Umbilical cord (tissue), 2 donors: ENCODE measurements around the gene WNT1. TPM values are rescaled to one million over a fixed set of nuclear protein-coding genes. Genes with fewer than 3 reads are reported as not detected.

Experiments
- DNase-seq: peaks from one replicate; pipeline ENCODE4 v3.0.0-alpha.2; 2015; ENCODE audit warnings: low spot score
- total RNA-seq: library from RNA; depleted of rRNA; stranded (reverse); fragments of >200 nt; gene quantifications from one replicate; pipeline ENCODE4 v1.2.3, GENCODE V29; 2014; ENCODE audit warnings: low replicate concordance; ENCODE audit not compliant: insufficient read depth

The WNT1 gene
- total RNA-seq, 1 donor from 2014 or later, result not detected

- no peak for DNase-seq
These were observed 16.8 kb upstream of the WNT1 start for GRCh38 chr12:48961331-48961730.

- no peak for DNase-seq
These were observed 16.3 kb upstream of the WNT1 start for GRCh38 chr12:48961801-48962200.

GRCh38 chr12:48965298-48965838, 12.8 kb upstream of the WNT1 start:
- DNase-seq, result no peak

GRCh38 chr12:48966177-48966895, 11.8 kb upstream of the WNT1 start:
- DNase-seq, result no peak

GRCh38 chr12:48967991-48968390, 10.1 kb upstream of the WNT1 start:
- DNase-seq, result no peak

GRCh38 chr12:48968467-48968866, 9.7 kb upstream of the WNT1 start:
- DNase-seq, result no peak

- DNase-seq, result no peak
These were observed 8.9 kb upstream of the WNT1 start for GRCh38 chr12:48969160-48969771.

GRCh38 chr12:48969833-48970701, 8.1 kb upstream of the WNT1 start:
- no peak for DNase-seq

- no peak for DNase-seq
These were observed 7.3 kb upstream of the WNT1 start for GRCh38 chr12:48970702-48971334.

- no peak for DNase-seq
These were observed 5.7 kb upstream of the WNT1 start for GRCh38 chr12:48972213-48972951.

GRCh38 chr12:48972952-48973483, 5.1 kb upstream of the WNT1 start:
- DNase-seq, result no peak

- no peak for DNase-seq
These were observed 4.6 kb upstream of the WNT1 start for GRCh38 chr12:48973531-48973930.

- DNase-seq, result no peak
These were observed 4.0 kb upstream of the WNT1 start for GRCh38 chr12:48973941-48974673.

- DNase-seq, result no peak
These were observed 536 bp upstream of the WNT1 start for GRCh38 chr12:48977290-48978281.

GRCh38 chr12:48978741-48979601, 849 bp downstream of the WNT1 start:
- no peak for DNase-seq

GRCh38 chr12:48979602-48980388, 1.7 kb downstream of the WNT1 start:
- DNase-seq, result no peak

- DNase-seq, result no peak
These were observed 2.3 kb downstream of the WNT1 start for GRCh38 chr12:48980389-48980952.
